ENCODE results near the gene ALDH9A1.

GRCh38 chr1:165629151-165629550 is 69.2 kb downstream of the ALDH9A1 start:
- TF ChIP-seq CTCF (conservative IDR thresholded peaks at IDR 0.05; ENCODE audit: low read depth, low read length) (no peak), POLR2A (IDR thresholded peaks at IDR 0.05; ENCODE audit: low read depth, low read length) (no peak), ELK1 (IDR thresholded peaks at IDR 0.05; ENCODE audit: borderline replicate concordance, low read depth, low read length) (no peak), RFX5 (IDR thresholded peaks at IDR 0.05; ENCODE audit: low read depth, low read length) (no peak), USF2 (IDR thresholded peaks at IDR 0.05; ENCODE audit: low read depth, low read length) (no peak), RAD21 (IDR thresholded peaks at IDR 0.05; ENCODE audit: low read length) (no peak), CHD1 (IDR thresholded peaks at IDR 0.05; ENCODE audit: low read depth, low read length) (no peak), MXI1 (IDR thresholded peaks at IDR 0.05; ENCODE audit: borderline replicate concordance, low read depth, low read length) (no peak), RCOR1 (IDR thresholded peaks at IDR 0.05; ENCODE audit: insufficient replicate concordance, low read length) (no peak), SMC3 (IDR thresholded peaks at IDR 0.05; ENCODE audit: low read depth, low read length) (no peak), FOS (IDR thresholded peaks at IDR 0.05; ENCODE audit: low read depth, low read length) (no peak), MAFK (IDR thresholded peaks at IDR 0.05; ENCODE audit: low read depth, low read length) (no peak), BHLHE40 (IDR thresholded peaks at IDR 0.05; ENCODE audit: low read depth, low read length) (no peak)
